Measurements from ENCODE around the gene UQCRC1. TPM values are rescaled to one million over a fixed set of nuclear protein-coding genes. Genes with fewer than 3 reads are reported as not detected.

Gene UQCRC1
- 259 TPM for polyA plus RNA-seq
- long read RNA-seq, donor 1, transcript UQCRC1-201 (13 exons, 1,985 nt), result major isoform, 41 of 58 reads
- long read RNA-seq, donor 1, partial matches to known transcripts, result 17 of 58 reads
- long read RNA-seq, donor 1, other reads (novel, unspliced or antisense), result 0 of 58 reads
- long read RNA-seq, donor 2, transcript UQCRC1-201 (13 exons, 1,985 nt), result major isoform, 102 of 188 reads
- long read RNA-seq, donor 2, partial matches to known transcripts, result 78 of 188 reads
- long read RNA-seq, donor 2, other reads (novel, unspliced or antisense), result 5 of 188 reads
- long read RNA-seq, donor 3, result 0 reads
- long read RNA-seq, donor 4, transcript UQCRC1-201 (13 exons, 1,985 nt), result major isoform, 11 of 11 reads
- long read RNA-seq, donor 4, partial matches to known transcripts, result 0 of 11 reads
- long read RNA-seq, donor 4, other reads (novel, unspliced or antisense), result 0 of 11 reads
- long read RNA-seq, donor 5, transcript UQCRC1-201 (13 exons, 1,985 nt), result major isoform, 50 of 55 reads
- long read RNA-seq, donor 5, partial matches to known transcripts, result 5 of 55 reads
- long read RNA-seq, donor 5, other reads (novel, unspliced or antisense), result 0 of 55 reads
- long read RNA-seq, donor 6, transcript UQCRC1-201 (13 exons, 1,985 nt), result major isoform, 86 of 131 reads
- long read RNA-seq, donor 6, partial matches to known transcripts, result 38 of 131 reads
- long read RNA-seq, donor 6, other reads (novel, unspliced or antisense), result 5 of 131 reads
- long read RNA-seq, donor 7, transcript UQCRC1-201 (13 exons, 1,985 nt), result major isoform, 35 of 47 reads
- long read RNA-seq, donor 7, partial matches to known transcripts, result 12 of 47 reads
- long read RNA-seq, donor 7, other reads (novel, unspliced or antisense), result 0 of 47 reads
- long read RNA-seq, donor 8, transcript UQCRC1-201 (13 exons, 1,985 nt), result major isoform, 125 of 174 reads
- long read RNA-seq, donor 8, transcript UQCRC1-209 (4 exons, 1,014 nt), result minor isoform, 5 of 174 reads
- long read RNA-seq, donor 8, partial matches to known transcripts, result 44 of 174 reads
- long read RNA-seq, donor 8, other reads (novel, unspliced or antisense), result 0 of 174 reads
- long read RNA-seq, donor 9, transcript UQCRC1-201 (13 exons, 1,985 nt), result major isoform, 101 of 127 reads
- long read RNA-seq, donor 9, partial matches to known transcripts, result 25 of 127 reads
- long read RNA-seq, donor 9, other reads (novel, unspliced or antisense), result 0 of 127 reads
- long read RNA-seq, donor 10, transcript UQCRC1-201 (13 exons, 1,985 nt), result major isoform, 98 of 125 reads
- long read RNA-seq, donor 10, partial matches to known transcripts, result 26 of 125 reads
- long read RNA-seq, donor 10, other reads (novel, unspliced or antisense), result 0 of 125 reads
- long read RNA-seq, donor 11, transcript UQCRC1-201 (13 exons, 1,985 nt), result major isoform, 65 of 77 reads
- long read RNA-seq, donor 11, partial matches to known transcripts, result 10 of 77 reads
- long read RNA-seq, donor 11, other reads (novel, unspliced or antisense), result 0 of 77 reads

DNA sequence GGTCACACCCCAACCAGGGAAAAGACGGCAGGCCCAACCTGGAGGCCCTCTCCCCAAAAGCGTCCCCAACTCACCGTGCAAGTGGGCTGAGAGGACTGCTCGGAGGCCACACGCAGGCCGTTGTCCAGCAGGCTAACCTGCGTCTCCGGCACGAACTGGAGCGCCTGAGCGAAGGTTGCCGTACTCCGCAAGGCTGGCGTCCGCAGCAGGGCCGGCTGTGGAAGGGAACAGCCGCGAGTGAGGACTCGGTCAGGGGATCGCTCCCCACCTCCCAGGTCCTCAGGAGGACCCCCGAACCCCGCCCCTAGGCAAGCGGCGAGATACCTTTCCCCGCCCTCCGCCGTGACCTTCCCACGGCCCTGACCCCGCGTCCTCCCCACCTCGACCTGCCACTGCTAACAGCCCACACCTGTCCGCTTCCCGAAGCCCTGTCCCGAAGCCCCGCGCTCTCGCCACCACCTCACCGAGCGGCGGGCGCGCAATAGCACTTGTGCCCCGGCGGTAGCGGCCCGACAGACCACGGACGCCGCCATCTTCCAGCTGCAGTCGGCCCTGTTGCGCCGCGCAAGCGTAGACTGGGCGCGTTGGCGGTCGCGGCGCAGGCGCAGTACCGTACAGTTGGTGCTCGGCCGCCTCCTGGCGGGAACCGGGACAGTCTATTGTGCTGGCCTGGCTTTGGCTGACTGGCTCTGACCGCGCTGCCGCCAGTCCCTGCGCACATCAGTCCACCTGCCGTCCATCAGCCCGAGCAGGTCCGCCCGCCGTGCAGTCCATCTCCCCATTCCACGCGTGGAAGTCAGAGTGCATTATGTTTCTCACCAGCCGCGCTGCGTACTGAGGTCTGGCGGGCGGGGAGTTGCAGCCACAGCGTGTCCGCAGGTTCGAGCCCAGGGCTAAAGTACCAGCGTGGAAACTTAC lies at the start of gene UQCRC1:
Gene UQCRC1, minus strand, starts transcription at position 559 of the 918 bp plus-strand sequence. Its CDS starts 26 bp downstream, at position 533.
- Histone ChIP-seq H3K27ac (ENCODE audit: low read length) (peak within 1 kb of the TSS; percentile 59), H3K4me1 (ENCODE audit: control insufficient read depth, insufficient read depth, low read length) (no peaks in the 10 kb centered on the region), H3K4me3 (ENCODE audit: low read length) (peak within 1 kb of the TSS; percentile 91), H3K36me3 (ENCODE audit: control insufficient read depth, insufficient read depth, low read length) (peaks cover 27% of the 10 kb centered on the region), H3K9me3 (ENCODE audit: control insufficient read depth, low read depth, low read length) (no peaks in the 10 kb centered on the region), H3K27me3 (ENCODE audit: control insufficient read depth, insufficient read depth, low read length) (no peaks in the 10 kb centered on the region)
- WGBS (ENCODE audit: insufficient coverage, low lambda C conversion rate), result no CpG with 5 or more reads among the region's 86 CpGs
- peak; percentile 94 to 95 for DNase-seq

DNA sequence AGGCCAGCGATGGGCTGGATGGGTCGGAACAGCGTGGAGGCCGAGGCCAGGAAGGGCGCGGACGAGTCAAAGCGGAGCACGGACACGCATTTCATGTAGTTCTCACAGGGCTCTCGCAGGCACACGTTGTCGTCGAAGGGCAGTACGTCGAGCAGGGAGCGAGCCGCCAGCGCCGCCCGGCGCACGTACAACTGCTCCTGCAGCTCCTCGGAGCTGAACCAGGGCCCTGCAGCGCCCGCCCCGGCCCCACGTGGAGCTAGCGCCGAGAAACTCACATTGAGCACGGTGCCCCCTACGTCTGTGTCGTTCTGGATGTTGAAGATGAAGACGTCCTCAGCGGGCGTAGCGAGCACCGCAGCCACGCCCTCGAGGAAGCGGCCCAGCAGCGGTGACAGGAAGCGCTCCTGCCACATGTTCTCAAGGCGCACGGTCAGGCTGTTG lies 47.4 kb upstream of the UQCRC1 start:
- H3K4me1 ChIP-seq (ENCODE audit: control insufficient read depth, insufficient read depth, low read length), result peaks cover 7% of the 10 kb centered on the region
- H3K27me3 ChIP-seq (ENCODE audit: control insufficient read depth, insufficient read depth, low read length), result peaks cover 32% of the 10 kb centered on the region
- H3K9me3 ChIP-seq (ENCODE audit: control insufficient read depth, low read depth, low read length), result peaks cover 13% of the 10 kb centered on the region
- no CpG with 5 or more reads among the region's 45 CpGs for WGBS (ENCODE audit: insufficient coverage, low lambda C conversion rate)
- peak overlapping the region; percentile 50 for H3K4me3 ChIP-seq (ENCODE audit: low read length)
- H3K27ac ChIP-seq (ENCODE audit: low read length), result no peak overlapping the region
- no peaks in the 10 kb centered on the region for H3K36me3 ChIP-seq (ENCODE audit: control insufficient read depth, insufficient read depth, low read length)
- DNase-seq, result no peak

DNA sequence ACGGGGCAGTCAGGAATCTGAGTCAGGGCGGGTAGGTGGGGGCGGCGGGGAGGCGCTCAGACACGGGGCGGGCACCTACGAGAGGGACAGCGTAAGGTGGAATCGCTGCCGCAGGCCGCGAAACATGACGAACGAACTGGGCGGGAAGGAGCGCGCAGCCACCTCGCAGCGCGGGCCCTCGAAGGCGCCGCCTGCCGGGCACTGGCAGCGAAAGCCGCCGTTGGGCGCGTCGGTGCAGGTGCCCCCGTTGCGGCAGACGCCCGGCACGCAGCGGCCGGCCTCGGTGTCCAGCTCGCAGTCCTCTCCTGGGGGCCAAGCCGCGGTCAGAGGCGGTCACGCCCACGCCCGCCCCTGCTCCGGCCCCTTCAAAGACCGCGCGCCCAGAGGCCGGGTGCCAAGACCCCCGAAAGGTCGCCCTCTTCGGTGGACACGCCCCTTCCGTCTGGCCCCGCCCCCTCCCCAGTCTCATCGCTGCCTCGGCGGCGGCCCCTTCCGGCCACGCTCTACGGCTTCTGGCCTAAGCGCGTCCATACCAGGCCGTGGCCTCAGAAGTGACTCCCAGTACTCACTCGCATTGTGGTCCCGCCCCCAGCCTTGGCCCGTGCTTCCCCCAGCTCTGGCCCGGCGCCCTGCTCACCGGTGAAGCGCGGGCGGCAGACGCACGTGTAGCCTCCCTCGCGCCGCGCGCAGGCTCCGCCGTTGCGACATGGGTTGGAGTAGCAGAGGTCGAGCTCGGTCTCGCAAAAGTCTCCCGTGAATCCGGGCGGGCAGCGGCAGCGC lies 46.8 kb upstream of the UQCRC1 start:
- H3K9me3 ChIP-seq (ENCODE audit: control insufficient read depth, low read depth, low read length), result peaks cover 13% of the 10 kb centered on the region
- H3K27ac ChIP-seq (ENCODE audit: low read length), result peak overlapping the region; percentile 33
- no peaks in the 10 kb centered on the region for H3K36me3 ChIP-seq (ENCODE audit: control insufficient read depth, insufficient read depth, low read length)
- WGBS (ENCODE audit: insufficient coverage, low lambda C conversion rate), result no CpG with 5 or more reads among the region's 94 CpGs
- peaks cover 7% of the 10 kb centered on the region for H3K4me1 ChIP-seq (ENCODE audit: control insufficient read depth, insufficient read depth, low read length)
- peak overlapping the region; percentile 50 for H3K4me3 ChIP-seq (ENCODE audit: low read length)
- peaks cover 27% of the 10 kb centered on the region for H3K27me3 ChIP-seq (ENCODE audit: control insufficient read depth, insufficient read depth, low read length)
- peak; percentile 76 to 88 for DNase-seq

DNA sequence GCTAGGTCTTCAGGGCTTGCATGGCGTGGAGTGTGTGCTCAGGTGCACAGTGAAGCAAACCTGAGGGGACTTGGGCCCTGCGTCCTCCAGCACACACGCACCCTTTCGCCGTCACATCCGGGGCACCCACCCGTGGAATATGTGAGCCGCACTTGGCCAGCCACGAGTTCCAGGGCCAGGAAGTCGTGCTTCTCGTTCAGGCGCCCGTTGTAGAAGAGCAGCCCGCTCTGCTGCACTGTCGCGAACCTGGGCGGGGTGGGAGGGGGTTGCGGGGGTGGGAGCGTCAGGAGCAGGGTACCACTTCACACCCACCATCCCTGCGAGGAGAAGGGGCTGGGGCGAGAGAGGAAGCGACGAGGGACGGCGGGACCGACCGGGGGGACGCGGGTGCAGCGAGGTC lies 46.2 kb upstream of the UQCRC1 start:
- no peaks in the 10 kb centered on the region for H3K36me3 ChIP-seq (ENCODE audit: control insufficient read depth, insufficient read depth, low read length)
- whole genome bisulfite sequencing (ENCODE audit: insufficient coverage, low lambda C conversion rate), result no CpG with 5 or more reads among the region's 30 CpGs
- H3K4me3 ChIP-seq (ENCODE audit: low read length), result peak overlapping the region; percentile 13
- H3K9me3 ChIP-seq (ENCODE audit: control insufficient read depth, low read depth, low read length), result peaks cover 9% of the 10 kb centered on the region
- peaks cover 7% of the 10 kb centered on the region for H3K4me1 ChIP-seq (ENCODE audit: control insufficient read depth, insufficient read depth, low read length)
- peak in 1 of 2 donors; percentile 14 for DNase-seq
- H3K27ac ChIP-seq (ENCODE audit: low read length), result no peak overlapping the region
- H3K27me3 ChIP-seq (ENCODE audit: control insufficient read depth, insufficient read depth, low read length), result peaks cover 21% of the 10 kb centered on the region

DNA sequence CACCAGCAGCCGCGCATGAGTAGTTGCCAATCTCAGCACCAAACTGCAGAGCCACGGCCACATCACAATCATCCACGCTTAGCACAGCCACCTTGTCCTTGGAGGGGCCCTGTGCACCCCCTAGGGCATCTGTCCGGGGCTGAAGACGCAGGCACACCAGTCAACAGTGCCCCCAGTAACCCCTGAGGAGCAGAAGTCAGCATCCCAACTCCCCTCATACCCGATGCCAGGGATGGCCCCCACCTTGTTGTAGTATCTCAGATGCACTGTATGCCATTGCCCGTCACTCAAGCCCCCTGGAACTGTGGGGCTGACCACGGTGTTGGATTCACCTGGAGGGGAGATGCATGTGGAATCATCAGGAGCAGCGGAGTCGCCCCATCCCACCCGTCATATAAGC lies 45.6 kb upstream of the UQCRC1 start:
- Histone ChIP-seq H3K36me3 (ENCODE audit: control insufficient read depth, insufficient read depth, low read length) (no peaks in the 10 kb centered on the region), H3K9me3 (ENCODE audit: control insufficient read depth, low read depth, low read length) (peaks cover 8% of the 10 kb centered on the region), H3K4me3 (ENCODE audit: low read length) (no peak overlapping the region), H3K27me3 (ENCODE audit: control insufficient read depth, insufficient read depth, low read length) (peaks cover 16% of the 10 kb centered on the region), H3K4me1 (ENCODE audit: control insufficient read depth, insufficient read depth, low read length) (peaks cover 7% of the 10 kb centered on the region), H3K27ac (ENCODE audit: low read length) (no peak overlapping the region)
- no peak for DNase-seq
- WGBS (ENCODE audit: insufficient coverage, low lambda C conversion rate), result no CpG with 5 or more reads among the region's 12 CpGs

DNA sequence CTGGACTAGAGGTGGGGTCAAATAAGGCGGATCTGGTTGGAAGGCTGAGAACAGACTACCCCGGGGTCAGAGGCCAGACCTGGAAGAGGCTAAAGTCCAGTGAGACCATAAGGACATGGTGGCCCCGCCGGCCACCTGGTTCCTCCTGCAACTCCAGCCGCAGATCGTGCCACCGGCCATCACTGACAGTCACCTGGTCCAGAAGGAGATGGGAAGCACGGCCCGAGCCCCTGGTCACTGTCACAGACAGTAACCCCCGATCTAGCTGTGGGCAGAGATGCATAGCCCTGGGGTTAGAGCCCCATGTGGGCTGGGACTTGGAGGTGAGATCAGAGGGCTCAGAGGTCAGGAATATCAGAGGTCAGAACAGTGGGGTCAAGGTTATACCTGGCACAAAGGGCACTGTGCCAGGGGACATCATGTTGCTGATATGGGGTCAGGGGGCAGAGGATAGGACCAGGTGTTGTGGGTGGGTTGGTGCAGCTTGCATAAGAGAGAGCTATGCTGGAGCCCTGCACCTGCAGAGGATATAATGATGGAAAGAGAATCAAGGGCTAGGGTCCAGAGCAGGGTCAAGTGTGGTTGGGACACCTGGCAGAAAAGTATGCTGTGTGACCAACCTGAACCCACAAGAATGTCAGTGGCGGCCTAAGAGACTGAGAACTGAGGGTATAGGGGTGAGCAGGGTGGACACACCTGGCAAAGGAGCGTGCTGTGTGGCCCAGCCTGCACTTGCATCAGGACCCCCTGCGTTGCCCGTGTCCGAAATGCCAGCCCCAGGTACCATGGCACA lies 43.7 kb upstream of the UQCRC1 start:
- no peak overlapping the region for H3K27ac ChIP-seq (ENCODE audit: low read length)
- WGBS (ENCODE audit: insufficient coverage, low lambda C conversion rate), result no CpG with 5 or more reads among the region's 15 CpGs
- H3K4me3 ChIP-seq (ENCODE audit: low read length), result no peak overlapping the region
- DNase-seq, result no peak
- H3K36me3 ChIP-seq (ENCODE audit: control insufficient read depth, insufficient read depth, low read length), result no peaks in the 10 kb centered on the region
- H3K4me1 ChIP-seq (ENCODE audit: control insufficient read depth, insufficient read depth, low read length), result peaks cover 7% of the 10 kb centered on the region
- peaks cover 8% of the 10 kb centered on the region for H3K9me3 ChIP-seq (ENCODE audit: control insufficient read depth, low read depth, low read length)
- peaks cover 15% of the 10 kb centered on the region for H3K27me3 ChIP-seq (ENCODE audit: control insufficient read depth, insufficient read depth, low read length)

DNA sequence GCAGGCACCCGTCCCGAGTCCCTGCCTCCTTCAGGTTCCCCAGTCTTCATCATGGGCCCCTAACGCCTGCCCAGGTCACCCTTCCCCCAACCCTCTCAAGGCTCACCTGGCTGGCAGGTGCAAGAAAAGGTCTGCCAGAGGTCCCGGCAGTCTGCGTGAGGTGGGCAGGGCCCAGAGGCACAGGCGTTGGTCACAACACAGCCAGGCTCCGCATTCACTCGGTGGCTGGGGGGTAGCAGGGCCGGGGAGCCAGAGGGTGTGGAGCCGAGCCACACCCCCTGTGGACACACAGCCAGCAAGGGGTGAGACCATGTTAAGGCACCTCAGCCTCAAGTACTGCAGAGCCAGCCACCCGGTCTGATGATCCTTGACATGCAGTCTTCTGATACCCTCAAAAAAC lies 42.3 kb upstream of the UQCRC1 start:
- no CpG with 5 or more reads among the region's 11 CpGs for WGBS (ENCODE audit: insufficient coverage, low lambda C conversion rate)
- H3K9me3 ChIP-seq (ENCODE audit: control insufficient read depth, low read depth, low read length), result peaks cover 3% of the 10 kb centered on the region
- H3K27me3 ChIP-seq (ENCODE audit: control insufficient read depth, insufficient read depth, low read length), result peaks cover 2% of the 10 kb centered on the region
- H3K36me3 ChIP-seq (ENCODE audit: control insufficient read depth, insufficient read depth, low read length), result no peaks in the 10 kb centered on the region
- H3K4me1 ChIP-seq (ENCODE audit: control insufficient read depth, insufficient read depth, low read length), result peaks cover 4% of the 10 kb centered on the region
- no peak for DNase-seq
- H3K4me3 ChIP-seq (ENCODE audit: low read length), result no peak overlapping the region
- H3K27ac ChIP-seq (ENCODE audit: low read length), result no peak overlapping the region

DNA sequence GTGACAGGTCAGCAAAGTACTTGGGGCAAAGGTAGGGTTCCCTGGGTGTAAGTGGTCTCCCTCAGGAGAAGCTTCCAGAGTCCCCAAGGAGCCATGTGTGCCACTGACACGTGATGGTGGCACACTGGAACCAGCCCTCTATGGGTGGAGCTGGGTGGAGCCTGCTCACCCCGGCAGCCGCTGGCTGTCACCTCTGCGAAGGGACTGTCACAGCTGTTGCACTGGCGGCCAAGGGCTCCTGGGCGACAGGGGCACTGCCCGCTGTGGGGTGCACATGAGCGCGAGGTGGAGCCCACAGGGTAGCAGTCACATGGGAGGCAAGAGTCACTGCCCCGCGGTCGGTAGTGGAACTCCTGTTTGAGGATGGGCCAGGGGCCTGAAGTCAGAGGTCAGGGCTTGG lies 41.3 kb upstream of the UQCRC1 start:
- Histone ChIP-seq H3K9me3 (ENCODE audit: control insufficient read depth, low read depth, low read length) (no peaks in the 10 kb centered on the region), H3K27ac (ENCODE audit: low read length) (no peak overlapping the region), H3K4me3 (ENCODE audit: low read length) (no peak overlapping the region), H3K36me3 (ENCODE audit: control insufficient read depth, insufficient read depth, low read length) (no peaks in the 10 kb centered on the region), H3K4me1 (ENCODE audit: control insufficient read depth, insufficient read depth, low read length) (peaks cover 2% of the 10 kb centered on the region), H3K27me3 (ENCODE audit: control insufficient read depth, insufficient read depth, low read length) (no peaks in the 10 kb centered on the region)
- no peak for DNase-seq
- whole genome bisulfite sequencing (ENCODE audit: insufficient coverage, low lambda C conversion rate), result no CpG with 5 or more reads among the region's 12 CpGs
